ENCODE results near the gene LMBR1L. TPM values are rescaled to one million over a fixed set of nuclear protein-coding genes. Genes with fewer than 3 reads are reported as not detected.

Gene LMBR1L
- polyA plus RNA-seq, 1 donor from 2014 or later: 344 TPM

GRCh38 chr12:49054096-49054495, 56.6 kb downstream of the LMBR1L start:
- Histone ChIP-seq H3K36me3 (ENCODE audit: insufficient read depth, low read length) (no peaks in the 10 kb centered on the region), H3K9me3 (ENCODE audit: low read length) (no peaks in the 10 kb centered on the region), H3K9ac (ENCODE audit: low read length) (no peak overlapping the region), H3K27ac (ENCODE audit: low read length) (no peak overlapping the region), H3K27me3 (ENCODE audit: insufficient read depth, low read depth, low read length) (no peaks in the 10 kb centered on the region), H3K4me2 (ENCODE audit: low read length) (no peak overlapping the region), H3K4me3 (ENCODE audit: low read length) (no peak overlapping the region), H3F3A (ENCODE audit: insufficient read depth, low read length, poor library complexity, severe bottlenecking) (no peaks in the 10 kb centered on the region), H4K20me1 (ENCODE audit: insufficient read depth) (peaks cover 28% of the 10 kb centered on the region), H3K79me2 (replicated peaks; ENCODE audit: insufficient read depth, low read length) (peaks cover 48% of the 10 kb centered on the region), H2AFZ (ENCODE audit: low read depth, low read length) (no peak overlapping the region), H3K9me2 (ENCODE audit: insufficient read depth, low read length) (no peaks in the 10 kb centered on the region)
- TF ChIP-seq EZH2 (IDR thresholded peaks at IDR 0.05; ENCODE audit: borderline replicate concordance, insufficient read depth, low read length, poor library complexity, severe bottlenecking): no peak
- no peak for TF ChIP-seq SMC3 (conservative IDR thresholded peaks at IDR 0.05; ENCODE audit: poor library complexity)
- TF ChIP-seq MXI1 (conservative IDR thresholded peaks at IDR 0.05; ENCODE audit: poor library complexity, severe bottlenecking): no peak
- TF ChIP-seq, protein P1, sequence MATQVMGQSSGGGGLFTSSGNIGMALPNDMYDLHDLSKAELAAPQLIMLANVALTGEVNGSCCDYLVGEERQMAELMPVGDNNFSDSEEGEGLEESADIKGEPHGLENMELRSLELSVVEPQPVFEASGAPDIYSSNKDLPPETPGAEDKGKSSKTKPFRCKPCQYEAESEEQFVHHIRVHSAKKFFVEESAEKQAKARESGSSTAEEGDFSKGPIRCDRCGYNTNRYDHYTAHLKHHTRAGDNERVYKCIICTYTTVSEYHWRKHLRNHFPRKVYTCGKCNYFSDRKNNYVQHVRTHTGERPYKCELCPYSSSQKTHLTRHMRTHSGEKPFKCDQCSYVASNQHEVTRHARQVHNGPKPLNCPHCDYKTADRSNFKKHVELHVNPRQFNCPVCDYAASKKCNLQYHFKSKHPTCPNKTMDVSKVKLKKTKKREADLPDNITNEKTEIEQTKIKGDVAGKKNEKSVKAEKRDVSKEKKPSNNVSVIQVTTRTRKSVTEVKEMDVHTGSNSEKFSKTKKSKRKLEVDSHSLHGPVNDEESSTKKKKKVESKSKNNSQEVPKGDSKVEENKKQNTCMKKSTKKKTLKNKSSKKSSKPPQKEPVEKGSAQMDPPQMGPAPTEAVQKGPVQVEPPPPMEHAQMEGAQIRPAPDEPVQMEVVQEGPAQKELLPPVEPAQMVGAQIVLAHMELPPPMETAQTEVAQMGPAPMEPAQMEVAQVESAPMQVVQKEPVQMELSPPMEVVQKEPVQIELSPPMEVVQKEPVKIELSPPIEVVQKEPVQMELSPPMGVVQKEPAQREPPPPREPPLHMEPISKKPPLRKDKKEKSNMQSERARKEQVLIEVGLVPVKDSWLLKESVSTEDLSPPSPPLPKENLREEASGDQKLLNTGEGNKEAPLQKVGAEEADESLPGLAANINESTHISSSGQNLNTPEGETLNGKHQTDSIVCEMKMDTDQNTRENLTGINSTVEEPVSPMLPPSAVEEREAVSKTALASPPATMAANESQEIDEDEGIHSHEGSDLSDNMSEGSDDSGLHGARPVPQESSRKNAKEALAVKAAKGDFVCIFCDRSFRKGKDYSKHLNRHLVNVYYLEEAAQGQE (IDR thresholded peaks at IDR 0.05; ENCODE audit: borderline replicate concordance): no peak
- TF ChIP-seq CTCF (IDR thresholded peaks at IDR 0.05; ENCODE audit: poor library complexity, severe bottlenecking): no peak

DNA sequence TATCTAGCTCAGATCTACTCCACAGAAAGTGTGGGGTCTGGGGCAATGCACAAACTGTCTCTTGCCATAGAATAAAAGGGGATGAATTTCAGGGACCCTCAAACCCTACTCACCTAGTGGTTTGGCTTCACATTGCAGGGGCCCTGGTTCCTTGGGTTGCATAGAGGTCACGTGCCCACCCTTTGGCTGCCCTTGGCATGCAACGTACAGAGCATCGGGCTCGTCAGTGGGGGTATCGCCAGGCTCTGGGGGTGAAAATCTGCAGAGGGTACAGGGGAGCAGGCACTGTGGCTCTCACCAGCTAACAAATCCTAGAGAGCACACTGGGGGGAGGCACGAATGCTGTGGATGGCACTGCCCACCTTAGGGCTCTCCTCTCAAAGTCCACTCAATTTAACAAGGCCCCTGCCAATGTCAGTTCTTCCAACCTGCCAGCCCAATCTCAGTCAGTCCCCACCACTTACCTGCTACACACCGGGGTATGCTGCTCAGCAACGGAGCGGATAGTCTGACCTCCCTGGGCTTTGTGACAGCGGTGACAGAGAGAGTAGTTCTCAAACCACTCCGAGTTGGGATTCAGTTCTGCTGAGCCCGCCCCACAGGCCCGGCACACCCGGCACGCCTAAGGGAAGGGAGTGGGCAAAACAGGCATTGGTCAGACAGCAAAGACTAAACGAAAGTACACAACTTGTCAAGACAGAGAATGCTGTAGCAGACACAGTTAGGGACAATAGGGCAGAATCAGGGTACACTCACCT, 58.0 kb downstream of the LMBR1L start:
- H3K79me2 ChIP-seq (replicated peaks; ENCODE audit: insufficient read depth, low read length): peaks cover 33% of the 10 kb centered on the region
- H3K9ac ChIP-seq (ENCODE audit: low read length): no peak overlapping the region
- H2AFZ ChIP-seq (ENCODE audit: low read depth, low read length): no peak overlapping the region
- no peaks in the 10 kb centered on the region for H3K9me3 ChIP-seq (ENCODE audit: low read length)
- no peak for TF ChIP-seq RAD21 (conservative IDR thresholded peaks at IDR 0.05)
- no peak for TF ChIP-seq EP300 (conservative IDR thresholded peaks at IDR 0.05; ENCODE audit: poor library complexity, severe bottlenecking)
- TF ChIP-seq TAF1 (IDR thresholded peaks at IDR 0.05; ENCODE audit: low read depth): no peak
- TF ChIP-seq MXI1 (conservative IDR thresholded peaks at IDR 0.05; ENCODE audit: poor library complexity, severe bottlenecking): no peak
- no peak for TF ChIP-seq POLR2AphosphoS5 (IDR thresholded peaks at IDR 0.05)
- TF ChIP-seq EZH2 (IDR thresholded peaks at IDR 0.05; ENCODE audit: borderline replicate concordance, insufficient read depth, low read length, poor library complexity, severe bottlenecking): no peak
- TF ChIP-seq CTCF (IDR thresholded peaks at IDR 0.05; ENCODE audit: poor library complexity, severe bottlenecking): no peak
- no peak for TF ChIP-seq SMC3 (conservative IDR thresholded peaks at IDR 0.05; ENCODE audit: poor library complexity)
- TF ChIP-seq, protein P1 (IDR thresholded peaks at IDR 0.05; ENCODE audit: borderline replicate concordance): no peak
- H3K4me2 ChIP-seq (ENCODE audit: low read length): no peak overlapping the region
- no peak overlapping the region for H3K27ac ChIP-seq (ENCODE audit: low read length)
- H3K36me3 ChIP-seq (ENCODE audit: insufficient read depth, low read length): no peaks in the 10 kb centered on the region
- H4K20me1 ChIP-seq (ENCODE audit: insufficient read depth): peaks cover 17% of the 10 kb centered on the region
- H3F3A ChIP-seq (ENCODE audit: insufficient read depth, low read length, poor library complexity, severe bottlenecking): no peaks in the 10 kb centered on the region
- no peaks in the 10 kb centered on the region for H3K27me3 ChIP-seq (ENCODE audit: insufficient read depth, low read depth, low read length)
- H3K9me2 ChIP-seq (ENCODE audit: insufficient read depth, low read length): no peaks in the 10 kb centered on the region
- no peak overlapping the region for H3K4me3 ChIP-seq (ENCODE audit: low read length)

All from neural cell (in vitro differentiated cells).